GM19240 (cell line): ENCODE results near the gene MYO18B.
A peak's percentile ranks its signal among the peaks of the same experiment; 100 is the strongest.

Experiments
- DNase-seq: peaks from one replicate; pipeline ENCODE4 v3.0.0; 2011; ENCODE audit warnings: low spot score; ENCODE audit not compliant: insufficient read length

The MYO18B gene

GRCh38 chr22:25749420-25750169 lies 7.6 kb downstream of the MYO18B start:
- DNase-seq: peak; percentile 47

GRCh38 chr22:25750569-25751173 lies 8.7 kb downstream of the MYO18B start:
- no peak for DNase-seq

- no peak for DNase-seq
Measured at GRCh38 chr22:25751174-25751581, 9.2 kb downstream of the MYO18B start.

- no peak for DNase-seq
Measured at GRCh38 chr22:25752615-25753214, 10.7 kb downstream of the MYO18B start.

GRCh38 chr22:25753252-25753651 lies 11.3 kb downstream of the MYO18B start:
- DNase-seq: no peak

GRCh38 chr22:25754527-25755202 lies 12.7 kb downstream of the MYO18B start:
- DNase-seq: no peak

GRCh38 chr22:25757686-25758085 lies 15.7 kb downstream of the MYO18B start:
- DNase-seq: no peak

- no peak for DNase-seq
Measured at GRCh38 chr22:25758316-25758715, 16.3 kb downstream of the MYO18B start.

- DNase-seq: no peak
Measured at GRCh38 chr22:25759825-25760231, 17.8 kb downstream of the MYO18B start.

GRCh38 chr22:25760294-25760693 lies 18.3 kb downstream of the MYO18B start:
- no peak for DNase-seq

- DNase-seq: no peak
Measured at GRCh38 chr22:25760848-25761595, 19.0 kb downstream of the MYO18B start.

- no peak for DNase-seq
Measured at GRCh38 chr22:25762147-25762546, 20.2 kb downstream of the MYO18B start.

- DNase-seq: no peak
Measured at GRCh38 chr22:25763239-25763777, 21.3 kb downstream of the MYO18B start.

GRCh38 chr22:25764270-25765015 lies 22.5 kb downstream of the MYO18B start:
- no peak for DNase-seq

- no peak for DNase-seq
Measured at GRCh38 chr22:25765016-25765367, 23.0 kb downstream of the MYO18B start.

- DNase-seq: no peak
Measured at GRCh38 chr22:25765801-25766200, 23.8 kb downstream of the MYO18B start.

GRCh38 chr22:25766418-25766817 lies 24.4 kb downstream of the MYO18B start:
- no peak for DNase-seq

GRCh38 chr22:25770333-25770732 lies 28.3 kb downstream of the MYO18B start:
- no peak for DNase-seq

GRCh38 chr22:25772288-25772687 lies 30.3 kb downstream of the MYO18B start:
- no peak for DNase-seq

GRCh38 chr22:25774575-25775026 lies 32.6 kb downstream of the MYO18B start:
- no peak for DNase-seq
